ENCODE measurements around the gene GPR142. TPM values are rescaled to one million over a fixed set of nuclear protein-coding genes. Genes with fewer than 3 reads are reported as not detected.

The GPR142 gene
- total RNA-seq, 4 donors from 2014 or later, result not detected

DNA sequence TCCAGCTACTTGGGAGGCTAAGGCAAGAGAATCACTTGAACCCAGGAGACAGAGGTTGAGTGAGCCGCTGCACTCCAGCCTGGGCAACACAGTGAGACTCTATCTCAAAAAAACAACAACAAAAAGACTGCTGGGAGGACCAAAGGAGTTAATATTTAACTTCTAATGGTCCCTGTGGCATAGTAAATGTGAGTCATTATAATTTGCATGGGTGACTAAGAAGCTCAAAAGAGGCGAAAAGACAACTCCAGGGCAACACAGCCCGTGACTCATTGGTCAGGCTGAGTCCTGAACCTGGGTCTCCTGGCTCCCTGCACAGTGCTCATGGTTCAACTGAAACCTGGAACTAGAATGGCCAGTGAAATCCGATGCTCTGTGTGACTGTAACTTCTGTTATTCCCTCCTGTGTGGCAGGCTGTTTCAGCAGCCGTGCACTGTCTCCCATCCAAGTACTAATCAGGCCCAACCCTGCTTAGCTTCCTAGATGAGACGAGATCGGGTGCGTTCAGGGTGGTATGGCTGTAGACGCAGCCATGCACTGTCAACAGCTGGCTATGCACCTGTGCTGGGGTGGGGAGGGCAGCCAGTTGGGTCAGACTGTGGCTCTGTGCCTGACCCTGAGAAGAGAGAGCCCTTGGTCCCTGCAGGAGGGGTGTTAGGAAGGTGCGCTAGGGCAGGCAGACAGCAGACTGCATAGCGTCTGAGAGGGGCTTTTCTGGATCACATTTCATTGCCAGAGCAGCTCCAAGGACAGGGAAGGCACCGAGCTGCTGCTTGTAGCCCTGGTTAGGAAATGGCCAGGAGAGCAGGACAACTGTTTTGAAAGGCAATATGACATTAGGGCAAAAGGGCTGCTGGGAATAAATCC, 50.1 kb downstream of the GPR142 start:
- no peak for ATAC-seq (ENCODE audit: low FRiP score)
- TF ChIP-seq, protein P1, sequence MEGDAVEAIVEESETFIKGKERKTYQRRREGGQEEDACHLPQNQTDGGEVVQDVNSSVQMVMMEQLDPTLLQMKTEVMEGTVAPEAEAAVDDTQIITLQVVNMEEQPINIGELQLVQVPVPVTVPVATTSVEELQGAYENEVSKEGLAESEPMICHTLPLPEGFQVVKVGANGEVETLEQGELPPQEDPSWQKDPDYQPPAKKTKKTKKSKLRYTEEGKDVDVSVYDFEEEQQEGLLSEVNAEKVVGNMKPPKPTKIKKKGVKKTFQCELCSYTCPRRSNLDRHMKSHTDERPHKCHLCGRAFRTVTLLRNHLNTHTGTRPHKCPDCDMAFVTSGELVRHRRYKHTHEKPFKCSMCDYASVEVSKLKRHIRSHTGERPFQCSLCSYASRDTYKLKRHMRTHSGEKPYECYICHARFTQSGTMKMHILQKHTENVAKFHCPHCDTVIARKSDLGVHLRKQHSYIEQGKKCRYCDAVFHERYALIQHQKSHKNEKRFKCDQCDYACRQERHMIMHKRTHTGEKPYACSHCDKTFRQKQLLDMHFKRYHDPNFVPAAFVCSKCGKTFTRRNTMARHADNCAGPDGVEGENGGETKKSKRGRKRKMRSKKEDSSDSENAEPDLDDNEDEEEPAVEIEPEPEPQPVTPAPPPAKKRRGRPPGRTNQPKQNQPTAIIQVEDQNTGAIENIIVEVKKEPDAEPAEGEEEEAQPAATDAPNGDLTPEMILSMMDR (IDR thresholded peaks at IDR 0.05), result no peak

DNA sequence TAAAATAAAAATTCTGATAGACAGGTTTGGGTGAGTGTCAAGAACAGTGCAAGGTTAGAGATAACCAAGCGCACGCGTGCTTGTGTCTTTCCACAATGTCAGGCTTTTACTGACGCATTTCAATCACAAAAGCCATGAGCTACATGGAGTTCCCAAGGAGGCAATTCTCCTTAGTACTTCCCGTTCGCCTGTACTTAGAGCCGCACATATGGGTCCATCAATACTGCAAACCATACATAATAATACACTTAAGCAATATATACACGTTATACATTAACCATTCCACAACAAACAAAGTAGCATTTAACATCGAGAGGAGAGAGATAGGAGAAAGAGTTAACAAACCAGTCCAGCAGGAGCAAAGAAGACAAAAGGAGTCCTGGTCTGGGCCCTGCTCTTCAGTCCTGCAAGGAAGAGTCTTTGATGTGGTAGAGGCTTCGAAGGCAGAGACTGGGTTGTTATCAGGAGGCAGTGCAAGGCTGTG, 52.7 kb downstream of the GPR142 start:
- DNase-seq (ENCODE audit: low spot score), result no peak
- no peak for ATAC-seq (ENCODE audit: low FRiP score)
- TF ChIP-seq, protein P1 (IDR thresholded peaks at IDR 0.05), result no peak

More for the DNA sequence above, 50.1 kb downstream of the GPR142 start:
- no peak for DNase-seq (ENCODE audit: low spot score)

Small RNA genes within 50 kb of the gene (small RNA-seq; reads per million reads assigned to genes)
- not detected for gene RNA5SP448

Other genes with a start within 250 kb of the GPR142 start
- 100 to 1,000 TPM; 333 to 392 (median 362) TPM for gene RPL38, start 163.8 kb upstream of the GPR142 start, total RNA-seq
- gene TTYH2, start 153.9 kb upstream of the GPR142 start, total RNA-seq, result 1 to 10 TPM; 5.9 to 9.0 (median 7.9) TPM
- not detected for gene DNAI2, start 93.3 kb upstream of the GPR142 start, total RNA-seq
- 1 to 10 TPM in 2 of 4 donors, under 1 TPM in 2; 0.72 to 2.4 (median 1.4) TPM for gene KIF19, start 41.3 kb upstream of the GPR142 start, total RNA-seq
- under 1 TPM in 1 of 4 donors, not detected in 3; 0.36 TPM for gene BTBD17, start 5.6 kb upstream of the GPR142 start, total RNA-seq
- 10 to 100 TPM; 11.5 to 29.0 (median 16.0) TPM for gene GPRC5C, start 64.6 kb downstream of the GPR142 start, total RNA-seq
- 10 to 100 TPM in 3 of 4 donors, 1 to 10 TPM in 1; 4.8 to 24.6 (median 16.6) TPM for gene CD300A, start 99.1 kb downstream of the GPR142 start, total RNA-seq
- 10 to 100 TPM in 1 of 4 donors, 1 to 10 TPM in 1, under 1 TPM in 2; 0.63 to 14.1 (median 0.86) TPM for gene CD300LB, start 164.0 kb downstream of the GPR142 start, total RNA-seq
- 1 to 10 TPM; 1.6 to 9.4 (median 2.1) TPM for gene CD300C, start 178.6 kb downstream of the GPR142 start, total RNA-seq
- not detected for gene CD300H, start 200.0 kb downstream of the GPR142 start, total RNA-seq
- under 1 TPM in 1 of 4 donors, not detected in 3; 0.79 TPM for gene CD300LD, start 224.8 kb downstream of the GPR142 start, total RNA-seq

Measured in omental fat pad (tissue), 4 donors.